A673 (cell line): ENCODE results near the gene NR2F1.

ENCODE experiments used
- EZH2 ChIP-seq: fragments of 200-600 bp; sonication (generic); IDR thresholded peaks from 2 replicates; pipeline ENCODE4 v1.6.1; 2017; ENCODE audit warnings: borderline replicate concordance, low read depth, mild to moderate bottlenecking, mixed read lengths, antibody characterized with exemption, low read length; ENCODE audit not compliant: poor library complexity, severe bottlenecking
- TF ChIP-seq, protein P1 (sequence below): fragments of 300-800, 200-600 bp; sonication (generic); conservative IDR thresholded peaks from 2 replicates; pipeline ENCODE4 v1.5.1; 2017; ENCODE audit warnings: low read depth, mild to moderate bottlenecking, antibody characterized with exemption, low read length, moderate library complexity, mixed read lengths

DNA sequence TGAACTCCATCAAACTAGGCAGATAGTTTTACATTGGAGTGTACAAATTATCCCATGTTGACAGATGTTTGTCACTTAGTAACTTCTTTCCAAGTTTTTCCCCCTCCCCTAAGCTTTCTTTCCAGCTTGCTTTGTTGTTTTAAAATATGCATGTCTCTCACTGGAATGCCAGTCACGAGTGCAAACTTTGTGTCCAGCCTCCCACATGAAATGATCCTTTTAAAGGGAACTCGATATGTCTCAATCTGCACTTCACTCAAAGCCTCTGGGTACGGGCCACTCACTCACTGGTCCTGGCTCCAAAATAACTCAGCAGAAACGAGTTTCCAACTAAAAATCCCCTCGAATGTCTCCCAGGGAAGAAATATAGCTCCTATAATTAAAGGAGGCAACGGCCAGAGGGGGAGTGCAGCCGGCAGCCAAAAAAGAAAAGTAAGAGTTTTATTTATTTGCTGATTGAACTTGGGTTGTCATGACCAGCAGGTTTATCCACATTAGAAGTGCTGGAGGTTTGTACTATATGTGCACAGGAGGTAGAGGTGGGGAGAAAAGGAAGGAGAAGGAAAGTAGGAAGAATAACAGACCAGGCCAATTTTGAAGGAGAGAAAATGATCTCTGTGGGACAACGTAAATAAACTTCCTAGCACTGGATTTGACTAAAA, 17.5 kb downstream of the NR2F1 start:
- TF ChIP-seq, protein P1, sequence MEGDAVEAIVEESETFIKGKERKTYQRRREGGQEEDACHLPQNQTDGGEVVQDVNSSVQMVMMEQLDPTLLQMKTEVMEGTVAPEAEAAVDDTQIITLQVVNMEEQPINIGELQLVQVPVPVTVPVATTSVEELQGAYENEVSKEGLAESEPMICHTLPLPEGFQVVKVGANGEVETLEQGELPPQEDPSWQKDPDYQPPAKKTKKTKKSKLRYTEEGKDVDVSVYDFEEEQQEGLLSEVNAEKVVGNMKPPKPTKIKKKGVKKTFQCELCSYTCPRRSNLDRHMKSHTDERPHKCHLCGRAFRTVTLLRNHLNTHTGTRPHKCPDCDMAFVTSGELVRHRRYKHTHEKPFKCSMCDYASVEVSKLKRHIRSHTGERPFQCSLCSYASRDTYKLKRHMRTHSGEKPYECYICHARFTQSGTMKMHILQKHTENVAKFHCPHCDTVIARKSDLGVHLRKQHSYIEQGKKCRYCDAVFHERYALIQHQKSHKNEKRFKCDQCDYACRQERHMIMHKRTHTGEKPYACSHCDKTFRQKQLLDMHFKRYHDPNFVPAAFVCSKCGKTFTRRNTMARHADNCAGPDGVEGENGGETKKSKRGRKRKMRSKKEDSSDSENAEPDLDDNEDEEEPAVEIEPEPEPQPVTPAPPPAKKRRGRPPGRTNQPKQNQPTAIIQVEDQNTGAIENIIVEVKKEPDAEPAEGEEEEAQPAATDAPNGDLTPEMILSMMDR, result no peak
- TF ChIP-seq EZH2, result no peak
